Esophagus (tissue), 2 donors: ENCODE measurements around the gene STPG4. TPM values are rescaled to one million over a fixed set of nuclear protein-coding genes. Genes with fewer than 3 reads are reported as not detected.
"Not testable (repeated sequence)": the region's sequence is repeated elsewhere in the genome, so short reads cannot be mapped to it uniquely, and the experiment has no call there.

Experiments used
- H3K27ac ChIP-seq, 2 donors: one replicate each; pipeline ENCODE4 v1.5.1; 2013; ENCODE audit warnings: low read depth in 2 of 2, mild to moderate bottlenecking in 2 of 2, inconsistent platforms in 1 of 2, low read length in 1 of 2, moderate library complexity in 1 of 2
- H3K27me3 ChIP-seq, 2 donors: one replicate each; pipeline ENCODE4 v1.6.1; 2013; ENCODE audit warnings: low read length in 2 of 2, control low read depth in 1 of 2, mild to moderate bottlenecking in 1 of 2; ENCODE audit not compliant: insufficient read depth in 2 of 2, control insufficient read depth in 1 of 2
- H3K36me3 ChIP-seq, 2 donors: one replicate each; pipeline ENCODE4 v1.6.1; 2013; ENCODE audit warnings: low read length in 1 of 2; ENCODE audit not compliant: control insufficient read depth in 2 of 2, insufficient read depth in 2 of 2
- H3K4me1 ChIP-seq, 2 donors: one replicate each; pipeline ENCODE4 v1.6.1; 2013; ENCODE audit warnings: low read length in 1 of 2; ENCODE audit not compliant: control insufficient read depth in 2 of 2, insufficient read depth in 2 of 2
- H3K4me3 ChIP-seq, 2 donors: one replicate each; pipeline ENCODE4 v1.5.1; 2013; ENCODE audit warnings: low read length in 2 of 2, mild to moderate bottlenecking in 2 of 2, low read depth in 1 of 2, moderate library complexity in 1 of 2
- H3K9me3 ChIP-seq, 2 donors: one replicate each; pipeline ENCODE4 v1.6.1; 2013; ENCODE audit warnings: mild to moderate bottlenecking in 2 of 2, low read depth in 1 of 2, low read length in 1 of 2, moderate library complexity in 1 of 2; ENCODE audit not compliant: control insufficient read depth in 2 of 2, insufficient read depth in 1 of 2
- WGBS, 2 donors: extraction: QIAGEN DNeasy Blood & Tissue Kit; methylation state at CpG; one replicate each; pipeline ENCODE4 v1.1.7; 2013; 5-methylcytosine and 5-hydroxymethylcytosine counted together
- polyA plus RNA-seq, 2 donors: library from polyadenylated mRNA; stranded (reverse); fragments of 200-250 nt; gene quantifications; one replicate each; pipeline ENCODE4 v1.2.3, GENCODE V29; 2013
- donor health status: healthy with polysubstance abuse.
- donor health status: Bipolar disorder and iron deficiency.

The STPG4 gene
- polyA plus RNA-seq, 2 donors: not detected

- 53 to 69% methylated on average over 1 of the region's 1 CpG for WGBS, 2 donors
- no peak overlapping the region for H3K4me3 ChIP-seq
- H3K4me1 ChIP-seq: no peaks in the 10 kb centered on the region
- H3K27ac ChIP-seq: no peak overlapping the region
- H3K9me3 ChIP-seq: no peaks in the 10 kb centered on the region
- no peaks in the 10 kb centered on the region for H3K27me3 ChIP-seq
- H3K36me3 ChIP-seq: no peaks in the 10 kb centered on the region
Observed at GRCh38 chr2:47190188-47190881, 35.2 kb upstream of the STPG4 start.

- H3K27ac ChIP-seq: no peak overlapping the region
- no peaks in the 10 kb centered on the region for H3K27me3 ChIP-seq
- 86 to 93% methylated on average over 1 of the region's 1 CpG for WGBS, 2 donors
- H3K4me3 ChIP-seq: no peak overlapping the region
- no peaks in the 10 kb centered on the region for H3K36me3 ChIP-seq
- no peaks in the 10 kb centered on the region for H3K4me1 ChIP-seq
- H3K9me3 ChIP-seq: no peaks in the 10 kb centered on the region
Observed at GRCh38 chr2:47189635-47190034, 34.5 kb upstream of the STPG4 start.

DNA sequence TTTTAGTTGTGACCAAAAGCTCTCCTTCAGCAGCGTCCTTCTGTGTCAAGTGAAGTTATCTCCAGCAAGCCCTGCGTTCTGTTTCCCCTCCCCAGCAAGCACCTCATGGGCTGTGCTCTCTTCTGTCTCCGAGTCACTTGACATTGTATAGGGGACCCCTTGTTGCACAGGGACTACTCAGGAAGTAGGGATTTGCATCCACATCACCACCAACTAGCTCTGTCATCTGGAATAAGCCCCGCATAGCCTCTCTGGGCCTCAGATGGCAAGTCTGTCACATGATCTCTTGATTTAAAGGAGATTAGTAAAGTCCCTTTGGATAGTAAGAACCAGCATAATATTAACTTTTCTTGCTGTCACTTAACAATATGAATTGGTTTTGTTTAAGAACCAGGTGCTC lies 32.0 kb upstream of the STPG4 start:
- H3K4me3 ChIP-seq: no peak overlapping the region
- WGBS, 2 donors: 91 to 92% methylated on average over 4 of the region's 4 CpGs
- no peak overlapping the region for H3K27ac ChIP-seq
- H3K27me3 ChIP-seq: no peaks in the 10 kb centered on the region
- H3K36me3 ChIP-seq: no peaks in the 10 kb centered on the region
- no peaks in the 10 kb centered on the region for H3K4me1 ChIP-seq
- no peaks in the 10 kb centered on the region for H3K9me3 ChIP-seq

DNA sequence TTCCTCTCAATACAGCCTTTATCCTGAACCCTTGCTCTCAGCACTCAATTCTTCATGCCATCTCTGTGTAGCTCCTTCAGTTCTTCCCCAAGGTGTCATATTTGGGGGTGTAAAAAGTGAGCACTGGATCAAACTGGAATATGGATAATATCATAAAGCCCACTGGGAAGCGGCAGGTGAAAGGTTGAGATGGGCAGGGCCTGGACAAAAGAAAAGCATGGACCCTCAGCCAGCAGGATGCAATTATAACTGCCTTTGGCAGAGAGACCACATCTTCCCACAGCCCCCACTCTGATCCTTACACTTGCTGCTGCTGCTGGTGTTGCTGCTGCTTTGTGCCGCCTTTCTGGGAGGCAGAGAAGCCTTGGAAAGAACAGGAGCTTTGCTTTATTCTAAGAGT lies 31.2 kb upstream of the STPG4 start:
- WGBS, 2 donors: 95 to 96% methylated on average over 2 of the region's 2 CpGs
- no peak overlapping the region for H3K27ac ChIP-seq

DNA sequence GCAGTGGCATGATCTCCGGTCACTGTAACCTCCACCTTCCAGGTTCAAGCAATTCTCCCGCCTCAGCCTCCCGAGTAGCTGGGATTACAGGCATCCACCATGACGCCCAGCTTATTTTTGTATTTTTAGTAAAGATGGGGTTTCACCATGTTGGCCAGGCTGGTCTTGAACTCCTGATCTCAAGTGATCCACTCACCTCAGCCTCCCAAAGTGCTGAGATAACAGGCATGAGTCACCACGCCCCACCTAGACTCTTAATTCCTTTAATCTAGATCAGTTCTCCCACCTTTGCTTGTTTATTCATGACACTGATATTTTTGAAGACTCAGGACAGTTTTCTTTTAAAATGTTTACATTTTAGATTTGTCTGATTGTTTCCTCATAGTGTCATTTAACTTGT lies 30.0 kb upstream of the STPG4 start:
- not testable (repeated sequence) for H3K9me3 ChIP-seq, H3K27me3 ChIP-seq, H3K27ac ChIP-seq, H3K4me3 ChIP-seq, H3K36me3 ChIP-seq, H3K4me1 ChIP-seq
- WGBS, 2 donors: 74 to 76% methylated on average over 5 of the region's 5 CpGs

More for the DNA sequence above, 31.2 kb upstream of the STPG4 start:
- H3K9me3 ChIP-seq: no peaks in the 10 kb centered on the region
- no peaks in the 10 kb centered on the region for H3K4me1 ChIP-seq
- no peaks in the 10 kb centered on the region for H3K27me3 ChIP-seq
- no peaks in the 10 kb centered on the region for H3K36me3 ChIP-seq
- no peak overlapping the region for H3K4me3 ChIP-seq

DNA sequence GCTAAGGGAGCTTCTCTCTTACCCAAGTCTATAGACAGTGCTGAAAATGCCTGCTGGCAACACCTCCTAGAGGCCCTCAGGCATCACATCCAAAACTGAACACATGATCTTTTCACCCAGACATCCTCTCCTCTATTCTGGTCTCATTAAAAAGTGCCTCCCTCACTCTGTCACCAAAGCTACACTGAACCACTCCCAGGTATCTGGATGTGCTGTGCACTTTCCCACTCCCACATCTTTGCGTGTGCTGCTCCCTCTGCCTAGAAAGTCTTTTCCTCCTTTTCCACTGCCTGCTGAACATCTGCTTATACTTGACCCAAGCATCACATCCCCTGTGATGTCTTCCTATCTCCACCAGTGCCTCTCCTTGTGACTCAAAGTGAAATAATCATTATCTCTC lies 26.1 kb upstream of the STPG4 start:
- Histone ChIP-seq H3K27ac (no peak overlapping the region), H3K36me3 (no peaks in the 10 kb centered on the region), H3K9me3 (no peaks in the 10 kb centered on the region), H3K4me1 (no peaks in the 10 kb centered on the region), H3K4me3 (no peak overlapping the region), H3K27me3 (no peaks in the 10 kb centered on the region)
- 94 to 95% methylated on average over 1 of the region's 1 CpG for WGBS, 2 donors

DNA sequence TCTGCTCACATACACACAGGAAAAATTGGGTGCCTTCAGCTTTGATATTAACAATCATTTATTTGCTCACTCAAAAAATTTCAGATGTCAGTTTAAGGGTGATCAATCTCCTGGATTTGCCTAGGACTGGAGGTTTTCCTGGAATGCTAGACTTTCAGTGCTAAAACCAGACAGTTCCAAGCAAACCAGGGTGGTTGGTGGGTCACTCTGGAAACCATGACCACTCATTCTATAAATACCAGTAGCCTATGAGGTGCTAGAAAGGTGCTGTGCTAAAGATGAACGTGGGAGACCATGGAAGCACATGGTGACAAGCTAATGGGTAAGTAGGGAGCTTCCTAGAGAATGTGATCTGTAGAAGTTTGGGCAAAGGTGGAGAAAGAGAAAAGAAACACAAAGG lies 25.4 kb upstream of the STPG4 start:
- H3K4me3 ChIP-seq: no peak overlapping the region
- no peaks in the 10 kb centered on the region for H3K36me3 ChIP-seq
- H3K27ac ChIP-seq: no peak overlapping the region
- H3K9me3 ChIP-seq: no peaks in the 10 kb centered on the region
- H3K4me1 ChIP-seq: no peaks in the 10 kb centered on the region
- no peaks in the 10 kb centered on the region for H3K27me3 ChIP-seq
- WGBS, 2 donors: 76 to 83% methylated on average over 1 of the region's 1 CpG

DNA sequence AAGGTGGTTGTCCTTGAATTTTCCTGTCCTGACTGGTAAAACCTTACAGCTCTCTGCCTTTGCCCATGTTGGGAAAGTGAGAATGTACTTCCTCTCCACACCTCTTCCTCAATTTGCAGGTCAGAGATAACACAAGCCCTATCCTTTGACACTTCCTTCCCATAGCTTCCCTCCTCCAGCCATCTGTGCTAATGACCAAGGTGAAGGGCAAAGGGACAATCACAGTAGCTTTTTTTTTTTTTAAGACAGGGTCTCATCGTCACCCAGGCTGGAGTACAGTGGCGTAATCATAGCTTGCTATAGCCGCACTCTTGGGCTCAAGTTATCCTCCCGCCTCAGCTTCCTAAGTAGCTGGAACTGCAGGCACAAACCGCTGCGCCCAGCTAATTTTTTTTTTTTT lies 24.3 kb upstream of the STPG4 start:
- Histone ChIP-seq H3K4me1 (no peaks in the 10 kb centered on the region), H3K27me3 (no peaks in the 10 kb centered on the region), H3K4me3 (no peak overlapping the region), H3K9me3 (no peaks in the 10 kb centered on the region), H3K27ac (no peak overlapping the region), H3K36me3 (no peaks in the 10 kb centered on the region)
- WGBS, 2 donors: 89 to 92% methylated on average over 6 of the region's 6 CpGs

DNA sequence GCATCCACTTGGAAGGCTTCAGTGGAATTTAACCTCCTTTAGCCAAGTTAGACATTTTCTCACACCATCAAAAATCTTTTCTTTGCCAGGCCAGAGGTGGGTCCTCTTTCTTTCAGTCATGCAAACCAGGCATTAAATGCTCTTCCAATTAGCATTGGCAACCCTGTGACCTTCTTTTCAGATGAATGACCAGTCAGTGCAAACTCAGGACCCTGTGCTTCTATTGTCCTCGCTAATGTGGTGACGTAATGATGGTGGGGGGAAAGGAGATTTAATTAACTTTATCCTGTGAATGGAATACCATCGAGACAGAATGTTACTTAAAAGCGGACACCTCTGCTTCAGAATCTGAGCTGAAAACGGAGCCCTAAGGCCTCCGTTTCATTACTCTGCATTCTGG lies 23.2 kb upstream of the STPG4 start:
- no peak overlapping the region for H3K4me3 ChIP-seq
- H3K9me3 ChIP-seq: no peaks in the 10 kb centered on the region
- 94 to 96% methylated on average over 6 of the region's 6 CpGs for WGBS, 2 donors
- H3K4me1 ChIP-seq: no peaks in the 10 kb centered on the region
- no peaks in the 10 kb centered on the region for H3K27me3 ChIP-seq
- H3K27ac ChIP-seq: no peak overlapping the region
- H3K36me3 ChIP-seq: no peaks in the 10 kb centered on the region

- WGBS, 2 donors: 7% methylated on average over 16 of the region's 16 CpGs
- H3K9me3 ChIP-seq: no peaks in the 10 kb centered on the region
- peak overlapping the region; percentile 96 for H3K4me3 ChIP-seq
- H3K27ac ChIP-seq: peak overlapping the region; percentile 100
- no peaks in the 10 kb centered on the region for H3K27me3 ChIP-seq
- H3K4me1 ChIP-seq: no peaks in the 10 kb centered on the region
- no peaks in the 10 kb centered on the region for H3K36me3 ChIP-seq
Observed at GRCh38 chr2:47177043-47177565, 22.0 kb upstream of the STPG4 start.
